Sigmoid colon (tissue), 7 donors: Measurements from ENCODE around the gene RHEBL1. TPM values are rescaled to one million over a fixed set of nuclear protein-coding genes. Genes with fewer than 3 reads are reported as not detected.

Experiments
- DNase-seq: peaks from one replicate; pipeline ENCODE4 v3.0.0-alpha.2; 2019
- H3K27ac ChIP-seq, 4 donors: fragments of 200-600 bp; sonication (generic); one replicate each; pipeline ENCODE4 v1.5.1; 2016 to 2019; ENCODE audit warnings: mild to moderate bottlenecking in 1 of 4
- H3K27me3 ChIP-seq, 3 donors: fragments of 200-600 bp; sonication (generic); one replicate each; pipeline ENCODE4 v1.5.1; 2019; ENCODE audit warnings: mild to moderate bottlenecking in 1 of 3
- H3K36me3 ChIP-seq, 4 donors: fragments of 200-600 bp; sonication (generic); one replicate each; pipeline ENCODE4 v1.5.1; 2016 to 2019
- H3K4me1 ChIP-seq, 4 donors: fragments of 200-600 bp; sonication (generic); one replicate each; pipeline ENCODE4 v1.5.1; 2017 to 2019
- H3K4me3 ChIP-seq, 4 donors: fragments of 200-600 bp; sonication (generic); one replicate each; pipeline ENCODE4 v1.5.1; 2017 to 2019; ENCODE audit warnings: mild to moderate bottlenecking in 2 of 4, moderate library complexity in 1 of 4
- H3K9me3 ChIP-seq, 4 donors: fragments of 200-600 bp in 3 of 4; sonication (generic) in 3 of 4; one replicate each; pipeline versions ENCODE4 v1.5.1 to v1.6.1; 2013 to 2019
- EP300 ChIP-seq, 4 donors: sonication (generic); formaldehyde crosslinking; IDR thresholded peaks; one replicate each; pipeline ENCODE4 v1.6.1; 2017; ENCODE audit warnings: antibody characterized with exemption in 4 of 4
- POLR2A ChIP-seq, 2 donors: fragments of 450-650 bp; IDR thresholded peaks; one replicate each; pipeline ENCODE4 v1.6.1; 2016; ENCODE audit warnings: antibody characterized with exemption in 2 of 2, mild to moderate bottlenecking in 2 of 2, moderate library complexity in 2 of 2
- POLR2AphosphoS5 ChIP-seq, 4 donors: sonication (generic); formaldehyde crosslinking; IDR thresholded peaks; one replicate each; pipeline ENCODE4 v1.6.1; 2017; ENCODE audit warnings: antibody characterized with exemption in 4 of 4
- WGBS, 2 donors: extraction: QIAGEN DNeasy Blood & Tissue Kit; methylation state at CpG; one replicate each; pipeline ENCODE4 v1.1.7; 2013; 5-methylcytosine and 5-hydroxymethylcytosine counted together
- intact Hi-C: fragments of 100-400 bp; cut with DNase I; formaldehyde crosslinking; loops from one replicate; pipeline ENCODE4 v1.15.1; 2023
- polyA plus RNA-seq, 3 donors: library from polyadenylated mRNA; stranded (reverse); fragments of 200-250 nt; gene quantifications; one replicate each; pipeline ENCODE4 v1.2.3, GENCODE V29; 2013
- total RNA-seq, 4 donors: library from RNA; depleted of rRNA; stranded (reverse); fragments of >200 nt; gene quantifications; one replicate each; pipeline ENCODE4 v1.1.0, GENCODE V29; 2016
- TF ChIP-seq, protein P1 (sequence below), 4 experiments: fragments of 450-650 bp in 3 of 4; fragments of 200-600 bp in 1 of 4; IDR thresholded peaks; one replicate each; pipeline ENCODE4 v1.5.1; 2016 to 2019; ENCODE audit warnings: antibody characterized with exemption in 4 of 4, mild to moderate bottlenecking in 3 of 4, moderate library complexity in 2 of 4
- donor health status: healthy with polysubstance abuse.
- donor health status: Bipolar disorder and iron deficiency.
- donor health status: healthy.

The RHEBL1 gene
- total and polyA plus RNA-seq, 7 donors, result 0.36 to 2.2 TPM; not detected in 5

DNA sequence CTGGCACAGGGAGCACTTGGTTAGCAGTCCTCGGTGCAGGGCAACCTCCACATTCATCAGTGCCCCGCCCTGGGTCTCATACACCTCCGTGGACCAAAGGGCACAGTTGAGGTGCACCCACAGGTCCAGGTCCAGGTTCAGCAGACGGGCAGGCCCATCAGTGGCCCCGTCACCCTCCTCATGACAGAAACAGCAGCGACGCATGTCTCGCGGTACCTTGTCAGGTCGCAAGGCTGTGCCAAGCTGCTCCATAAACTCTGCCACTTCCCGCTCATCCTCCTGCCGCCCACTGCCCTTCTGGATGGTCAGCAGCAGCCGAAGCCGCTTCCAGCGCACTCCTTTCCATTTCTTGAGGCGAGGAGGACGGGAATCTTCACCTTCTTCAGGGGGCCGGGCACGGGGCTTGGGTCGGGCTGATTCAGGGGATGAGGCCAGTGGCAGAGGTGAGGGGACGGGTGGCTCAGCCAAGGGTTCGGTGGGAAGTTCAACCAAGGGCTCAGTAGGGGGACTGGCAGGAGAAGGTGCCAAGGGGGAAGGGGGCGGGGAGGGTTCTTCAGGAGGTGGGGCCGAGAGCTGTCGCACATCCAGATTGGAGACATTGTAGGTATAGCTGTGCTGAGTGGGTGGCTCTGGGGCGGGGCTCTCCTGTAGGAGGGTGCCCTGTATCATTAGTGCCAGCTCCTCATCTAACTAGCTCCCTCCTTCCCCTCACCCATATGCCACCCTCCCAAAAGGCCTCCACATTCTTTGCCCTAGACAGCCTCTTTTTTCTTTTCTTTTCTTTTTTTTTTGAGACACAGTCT is 42.9 kb downstream of the RHEBL1 start:
- no peaks in the 10 kb centered on the region for H3K9me3 ChIP-seq
- WGBS, 2 donors, result 94 to 95% methylated on average over 26 of the region's 26 CpGs
- no peaks in the 10 kb centered on the region for H3K27me3 ChIP-seq
- peaks cover 44 to 94% (median 66%) of the 10 kb centered on the region in 4 donors for H3K36me3 ChIP-seq
- no peak for TF ChIP-seq EP300 (IDR thresholded peaks at IDR 0.05)
- peak in 1 of 4 donors; percentile 5 for TF ChIP-seq POLR2AphosphoS5 (IDR thresholded peaks at IDR 0.05)
- TF ChIP-seq, protein P1, sequence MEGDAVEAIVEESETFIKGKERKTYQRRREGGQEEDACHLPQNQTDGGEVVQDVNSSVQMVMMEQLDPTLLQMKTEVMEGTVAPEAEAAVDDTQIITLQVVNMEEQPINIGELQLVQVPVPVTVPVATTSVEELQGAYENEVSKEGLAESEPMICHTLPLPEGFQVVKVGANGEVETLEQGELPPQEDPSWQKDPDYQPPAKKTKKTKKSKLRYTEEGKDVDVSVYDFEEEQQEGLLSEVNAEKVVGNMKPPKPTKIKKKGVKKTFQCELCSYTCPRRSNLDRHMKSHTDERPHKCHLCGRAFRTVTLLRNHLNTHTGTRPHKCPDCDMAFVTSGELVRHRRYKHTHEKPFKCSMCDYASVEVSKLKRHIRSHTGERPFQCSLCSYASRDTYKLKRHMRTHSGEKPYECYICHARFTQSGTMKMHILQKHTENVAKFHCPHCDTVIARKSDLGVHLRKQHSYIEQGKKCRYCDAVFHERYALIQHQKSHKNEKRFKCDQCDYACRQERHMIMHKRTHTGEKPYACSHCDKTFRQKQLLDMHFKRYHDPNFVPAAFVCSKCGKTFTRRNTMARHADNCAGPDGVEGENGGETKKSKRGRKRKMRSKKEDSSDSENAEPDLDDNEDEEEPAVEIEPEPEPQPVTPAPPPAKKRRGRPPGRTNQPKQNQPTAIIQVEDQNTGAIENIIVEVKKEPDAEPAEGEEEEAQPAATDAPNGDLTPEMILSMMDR (IDR thresholded peaks at IDR 0.05), result no peak
- no peak for TF ChIP-seq POLR2A (IDR thresholded peaks at IDR 0.05)
- DNase-seq, result no peak
- H3K4me1 ChIP-seq, result peaks cover 0 to 3% (median 0%) of the 10 kb centered on the region in 4 donors
- H3K4me3 ChIP-seq, result no peak overlapping the region
- intact Hi-C loops, result no loop called here
- no peak overlapping the region for H3K27ac ChIP-seq

DNA sequence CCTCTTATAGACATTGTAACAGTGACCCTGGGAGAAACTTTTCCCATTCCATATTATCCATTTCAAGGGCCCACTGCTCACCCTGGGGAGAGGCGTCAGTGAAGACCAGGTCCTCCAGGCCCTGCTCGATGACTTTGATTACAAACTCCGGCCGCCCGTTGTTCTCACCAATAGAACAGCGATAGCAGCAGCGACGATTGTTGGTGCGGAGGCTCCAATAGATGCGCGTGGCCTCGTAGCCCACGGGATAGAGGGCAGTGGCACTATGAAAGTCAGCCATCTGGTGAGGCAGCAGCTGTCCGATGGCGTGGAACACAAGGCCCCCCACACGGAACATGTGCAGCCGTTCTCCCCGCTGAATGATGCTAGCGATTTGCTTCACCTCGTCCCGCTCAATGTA is 43.7 kb downstream of the RHEBL1 start:
- WGBS, 2 donors, result 96% methylated on average over 21 of the region's 21 CpGs
- H3K4me1 ChIP-seq, result no peaks in the 10 kb centered on the region
- TF ChIP-seq POLR2A (IDR thresholded peaks at IDR 0.05) (no peak), POLR2AphosphoS5 (IDR thresholded peaks at IDR 0.05) (peak in 1 of 4 donors; percentile 4)
- H3K27me3 ChIP-seq, result no peaks in the 10 kb centered on the region
- H3K9me3 ChIP-seq, result no peaks in the 10 kb centered on the region
- DNase-seq, result no peak
- intact Hi-C loops, result no loop called here
- H3K27ac ChIP-seq, result no peak overlapping the region
- H3K36me3 ChIP-seq, result peaks cover 49 to 95% (median 70%) of the 10 kb centered on the region in 4 donors
- H3K4me3 ChIP-seq, result no peak overlapping the region

- no peaks in the 10 kb centered on the region for H3K9me3 ChIP-seq
- 94 to 95% methylated on average over 4 of the region's 4 CpGs for WGBS, 2 donors
- no peaks in the 10 kb centered on the region for H3K27me3 ChIP-seq
- no peak overlapping the region for H3K27ac ChIP-seq
- TF ChIP-seq POLR2AphosphoS5 (IDR thresholded peaks at IDR 0.05) (no peak), EP300 (IDR thresholded peaks at IDR 0.05) (no peak), POLR2A (IDR thresholded peaks at IDR 0.05) (no peak)
- TF ChIP-seq, protein P1 (IDR thresholded peaks at IDR 0.05), result no peak
- DNase-seq, result no peak
- no peak overlapping the region for H3K4me3 ChIP-seq
- intact Hi-C loops, result no loop called here
- H3K4me1 ChIP-seq, result no peaks in the 10 kb centered on the region
- peaks cover 49 to 96% (median 73%) of the 10 kb centered on the region in 4 donors for H3K36me3 ChIP-seq
These were observed 44.3 kb downstream of the RHEBL1 start for GRCh38 chr12:49025463-49025862.

DNA sequence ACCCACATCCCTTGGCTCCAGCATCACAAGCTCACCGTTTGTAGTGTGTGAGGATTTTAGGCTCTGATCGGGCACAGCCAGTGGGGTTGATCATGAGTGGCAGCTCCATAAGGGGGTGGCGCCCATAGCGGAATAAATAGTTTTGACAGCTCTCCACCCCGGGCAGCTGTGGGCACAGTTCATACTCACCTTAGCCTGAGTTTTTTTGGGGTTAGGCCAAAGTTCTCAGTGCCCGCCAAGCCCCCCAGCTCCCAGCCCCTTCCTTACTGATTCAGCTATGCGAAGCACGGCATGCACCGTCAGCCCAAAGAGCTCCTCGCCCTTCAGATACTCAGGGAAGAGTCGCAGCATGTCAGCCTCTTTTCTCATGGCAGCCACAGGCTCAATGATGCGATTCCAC is 45.2 kb downstream of the RHEBL1 start:
- Histone ChIP-seq H3K4me1 (peaks cover 0 to 7% (median 1%) of the 10 kb centered on the region in 4 donors), H3K27ac (no peak overlapping the region), H3K9me3 (no peaks in the 10 kb centered on the region), H3K27me3 (no peaks in the 10 kb centered on the region), H3K4me3 (no peak overlapping the region), H3K36me3 (peaks cover 49 to 88% (median 73%) of the 10 kb centered on the region in 4 donors)
- no peak for TF ChIP-seq POLR2A (IDR thresholded peaks at IDR 0.05)
- TF ChIP-seq, protein P1 (IDR thresholded peaks at IDR 0.05), result no peak
- no peak for TF ChIP-seq EP300 (IDR thresholded peaks at IDR 0.05)
- no peak for TF ChIP-seq POLR2AphosphoS5 (IDR thresholded peaks at IDR 0.05)
- DNase-seq, result no peak
- WGBS, 2 donors, result 94% methylated on average over 12 of the region's 12 CpGs
- intact Hi-C loops, result no loop called here

GRCh38 chr12:49023812-49024211 is 46.0 kb downstream of the RHEBL1 start:
- H3K27ac ChIP-seq, result no peak overlapping the region
- TF ChIP-seq, protein P1 (IDR thresholded peaks at IDR 0.05), result no peak
- no peak for TF ChIP-seq EP300 (IDR thresholded peaks at IDR 0.05)
- no peak for TF ChIP-seq POLR2AphosphoS5 (IDR thresholded peaks at IDR 0.05)
- no peak for TF ChIP-seq POLR2A (IDR thresholded peaks at IDR 0.05)
- intact Hi-C loops, result no loop called here
- 95 to 96% methylated on average over 2 of the region's 2 CpGs for WGBS, 2 donors
- DNase-seq, result no peak
- peaks cover 49 to 84% (median 71%) of the 10 kb centered on the region in 4 donors for H3K36me3 ChIP-seq
- peaks cover 0 to 14% (median 6%) of the 10 kb centered on the region in 4 donors for H3K4me1 ChIP-seq
- H3K9me3 ChIP-seq, result no peaks in the 10 kb centered on the region
- H3K4me3 ChIP-seq, result no peak overlapping the region
- H3K27me3 ChIP-seq, result no peaks in the 10 kb centered on the region
